T47D (cell line): ENCODE results near the gene SMIM21.

Experiments used
- DNase-seq, 2 experiments: peaks; one replicate each; pipeline versions ENCODE4 v3.0.0 to v3.0.0-alpha.2; 2011 to 2012; ENCODE audit warnings: low read depth in 1 of 2, low spot score in 1 of 2
- JUND ChIP-seq: IDR thresholded peaks from 2 replicates; pipeline ENCODE4 v1.6.1; 2012; ENCODE audit warnings: low read depth
- in situ Hi-C: cut with HindIII; loops from 2 replicates; pipeline ENCODE4 v1.10.0; 2016; ENCODE audit warnings: low sequenced_read_pairs, low pct_unique_long_range_greater_than_20kb

SMIM21 gene

DNA sequence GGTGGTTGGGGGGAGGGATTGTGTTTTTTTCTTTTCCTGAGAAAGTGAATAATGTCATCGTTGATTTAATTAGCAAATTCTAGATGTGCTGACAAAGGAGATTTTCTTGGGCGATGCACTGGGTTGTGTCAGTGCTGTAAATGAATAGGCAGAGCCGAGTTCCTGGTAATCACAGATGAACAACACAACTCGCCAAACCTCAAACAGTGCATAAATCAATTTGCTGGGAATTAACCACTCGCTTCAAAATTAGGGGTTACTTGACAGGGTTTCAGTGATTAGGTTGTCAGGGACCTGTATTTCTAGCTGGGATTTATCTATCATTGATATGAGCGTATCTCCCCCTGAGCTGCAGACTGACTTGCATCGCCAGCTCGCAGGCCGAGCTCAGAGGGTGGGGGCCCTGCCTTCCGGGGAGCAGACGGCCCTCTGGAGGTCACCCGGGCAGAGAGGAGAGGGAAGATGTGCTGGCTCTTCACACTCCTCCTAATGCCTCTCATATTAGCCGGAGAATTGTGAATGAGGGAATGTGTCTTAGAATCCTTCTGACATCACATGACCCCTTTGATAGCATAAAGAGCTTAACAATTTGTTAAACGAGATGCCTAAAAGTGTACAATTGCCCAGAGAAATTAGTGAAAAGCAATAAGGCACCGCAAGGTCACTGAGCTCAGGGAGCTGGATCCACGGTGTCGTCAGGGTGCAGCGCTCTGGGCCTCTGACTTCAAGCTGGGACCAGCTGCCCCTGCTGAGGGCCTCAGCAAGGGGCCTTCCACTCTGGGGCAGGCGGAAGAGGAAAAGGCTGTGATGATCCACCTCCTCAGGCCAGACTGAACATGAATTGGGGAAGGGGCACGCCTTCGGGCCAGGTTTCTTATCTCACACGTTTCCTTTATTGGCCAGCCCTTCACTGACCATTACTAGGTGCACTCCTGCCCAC lies 48.9 kb downstream of the SMIM21 start:
- in situ Hi-C loops = no loop called here
- DNase-seq = no peak
- TF ChIP-seq JUND = no peak

DNA sequence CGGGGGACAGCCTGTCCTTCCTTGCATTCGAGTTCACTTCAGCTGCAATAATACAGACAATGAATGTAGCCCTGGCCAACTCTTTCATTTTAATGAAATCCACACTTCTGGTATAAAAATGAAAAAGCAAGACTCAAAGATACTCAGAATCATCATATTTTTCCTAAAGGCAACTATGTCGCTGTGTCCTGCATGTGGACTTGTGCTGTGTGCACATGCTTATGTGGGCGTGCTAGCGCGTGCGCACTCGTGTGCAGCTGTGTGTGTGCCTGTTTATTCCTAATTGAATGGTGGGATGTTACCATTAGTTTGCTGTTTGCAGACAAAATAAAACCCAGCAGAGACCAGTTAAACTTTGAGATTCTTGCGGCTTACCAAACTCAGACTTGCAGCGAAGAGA lies 49.6 kb downstream of the SMIM21 start:
- DNase-seq = no peak
- TF ChIP-seq JUND = no peak
- in situ Hi-C loops = no loop called here

DNA sequence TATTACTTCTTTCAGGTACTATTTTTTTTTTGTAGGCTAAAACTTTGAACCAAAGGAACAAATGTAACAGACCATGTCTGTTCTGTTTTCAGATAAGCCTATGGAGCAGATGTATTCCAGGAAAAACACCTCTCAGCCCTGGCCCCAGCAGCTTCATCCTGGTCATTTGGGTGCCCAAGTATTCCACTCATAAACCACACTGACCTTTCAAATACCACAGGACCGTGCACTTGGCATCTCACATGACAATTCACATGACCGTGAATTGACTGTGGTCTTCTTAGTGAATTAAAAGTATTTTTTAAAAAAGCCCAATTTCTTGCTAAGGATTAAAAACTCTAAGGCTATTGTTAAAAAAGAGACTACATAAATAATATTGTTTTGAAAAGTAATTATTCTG lies 50.2 kb downstream of the SMIM21 start:
- in situ Hi-C loops = no loop called here
- no peak for TF ChIP-seq JUND
- DNase-seq = no peak

DNA sequence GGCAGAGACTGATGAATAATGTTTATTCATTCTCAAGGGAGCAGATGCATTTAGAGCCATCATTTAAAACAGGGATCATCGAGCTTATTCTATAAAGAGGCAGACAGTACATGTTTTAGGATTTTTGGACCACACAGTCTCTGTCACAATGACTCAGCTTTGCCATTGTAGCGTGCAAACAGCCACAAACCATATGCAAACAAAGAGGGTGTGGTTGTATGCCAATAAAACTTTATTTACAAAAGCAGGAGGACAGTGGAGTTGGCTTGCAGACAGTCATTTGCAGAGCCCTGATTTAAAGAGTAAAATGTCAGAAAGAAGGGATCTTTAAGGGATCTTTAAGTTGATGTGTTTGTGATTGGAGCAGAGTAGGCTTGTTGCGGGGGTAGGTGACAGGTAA lies 51.5 kb downstream of the SMIM21 start:
- in situ Hi-C loops = no loop called here
- TF ChIP-seq JUND = no peak
- DNase-seq = peak in 1 of 2 experiments; percentile 9

DNA sequence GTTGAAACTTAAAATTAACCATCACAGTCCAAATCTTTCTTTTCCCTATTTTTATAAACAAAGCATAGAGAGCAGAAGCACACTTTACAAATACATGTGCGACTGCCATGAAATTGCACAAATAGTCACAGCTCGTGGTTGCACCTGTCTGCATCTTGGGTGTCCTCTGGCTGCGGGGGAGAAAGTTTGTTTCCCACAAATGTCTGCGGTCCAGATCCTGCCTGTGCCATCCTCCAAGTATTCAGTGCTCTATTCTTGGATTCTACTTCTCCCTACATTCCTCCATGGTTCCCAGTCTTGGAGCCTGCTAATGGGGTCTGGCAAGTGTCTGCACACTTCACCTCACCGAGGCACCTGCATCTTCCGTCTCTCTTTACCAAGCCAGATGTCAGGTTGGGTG lies 52.2 kb downstream of the SMIM21 start:
- no peak for DNase-seq
- in situ Hi-C loops = no loop called here
- no peak for TF ChIP-seq JUND

DNA sequence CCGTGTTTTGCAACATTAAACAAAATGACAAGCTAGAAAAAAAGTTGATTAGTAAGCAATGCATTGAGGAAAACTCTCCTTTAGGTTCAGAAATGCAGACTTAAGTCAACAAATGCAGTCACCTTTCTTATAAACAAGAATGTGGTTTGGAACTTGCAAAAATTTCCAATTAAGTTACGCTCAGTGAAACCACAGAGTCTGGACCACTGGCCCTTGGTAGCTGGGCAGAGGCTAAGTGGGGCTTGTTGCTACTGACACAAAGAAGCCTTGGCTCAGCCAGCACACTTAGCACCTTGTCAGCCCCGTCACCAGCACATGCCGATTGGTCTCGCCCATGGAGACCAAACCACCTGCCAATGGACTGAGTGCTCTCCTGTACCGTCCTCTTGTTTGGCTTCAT lies 53.0 kb downstream of the SMIM21 start:
- in situ Hi-C loops = no loop called here
- no peak for TF ChIP-seq JUND
- no peak for DNase-seq

DNA sequence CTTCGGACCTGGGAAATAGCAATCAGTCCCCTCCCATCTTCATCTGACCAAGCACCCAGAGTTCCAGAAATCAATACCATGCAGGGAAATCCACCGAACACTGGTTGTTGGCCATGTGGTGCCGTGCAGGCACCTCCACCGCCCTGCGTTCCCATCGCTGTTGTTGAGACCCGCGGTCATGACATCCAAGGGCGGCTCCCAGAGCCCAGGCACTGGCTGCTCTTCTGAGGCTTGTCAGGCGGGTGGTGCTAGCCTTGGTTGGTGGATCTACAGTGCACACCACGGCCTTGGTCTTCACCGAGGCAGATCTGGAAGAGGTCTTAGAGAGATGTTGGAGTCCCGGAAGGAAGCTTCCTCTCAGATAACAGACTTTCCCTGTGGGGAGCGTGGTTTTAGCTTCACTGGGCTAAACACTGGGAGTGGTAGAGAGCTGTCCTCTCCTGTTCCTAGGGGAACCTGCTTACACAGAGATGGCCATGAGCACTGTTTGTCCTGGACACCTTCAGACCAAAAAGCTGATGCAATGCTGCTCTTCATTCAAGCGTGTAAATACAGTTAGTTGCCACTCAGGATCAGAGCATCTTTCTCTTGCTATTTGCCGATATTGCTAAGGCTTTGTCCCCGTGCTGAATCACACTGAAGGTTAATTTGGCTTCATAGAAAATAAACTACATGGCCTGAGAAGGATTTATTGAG lies 58.3 kb downstream of the SMIM21 start:
- TF ChIP-seq JUND = no peak
- in situ Hi-C loops = no loop called here
- no peak for DNase-seq

DNA sequence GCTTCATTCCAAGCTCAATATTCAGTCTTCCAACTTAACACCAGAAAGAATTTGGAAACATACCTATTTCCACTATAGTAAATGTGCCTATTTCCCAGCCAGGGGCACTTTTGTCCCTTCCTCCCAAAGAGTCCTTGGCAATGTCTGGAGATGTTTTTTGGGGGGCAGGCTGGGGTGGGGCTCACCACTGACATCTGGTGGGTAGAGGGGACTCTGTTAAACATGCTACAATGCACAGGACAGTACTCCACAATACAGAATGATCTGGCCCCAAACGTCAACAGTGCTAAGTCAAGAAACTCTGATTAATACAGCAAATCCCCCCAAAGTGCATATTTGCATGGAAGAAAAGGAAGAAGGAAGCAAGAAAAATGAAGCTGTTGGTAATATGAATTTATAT lies 61.7 kb downstream of the SMIM21 start:
- no peak for DNase-seq
- no peak for TF ChIP-seq JUND
- in situ Hi-C loops = no loop called here

DNA sequence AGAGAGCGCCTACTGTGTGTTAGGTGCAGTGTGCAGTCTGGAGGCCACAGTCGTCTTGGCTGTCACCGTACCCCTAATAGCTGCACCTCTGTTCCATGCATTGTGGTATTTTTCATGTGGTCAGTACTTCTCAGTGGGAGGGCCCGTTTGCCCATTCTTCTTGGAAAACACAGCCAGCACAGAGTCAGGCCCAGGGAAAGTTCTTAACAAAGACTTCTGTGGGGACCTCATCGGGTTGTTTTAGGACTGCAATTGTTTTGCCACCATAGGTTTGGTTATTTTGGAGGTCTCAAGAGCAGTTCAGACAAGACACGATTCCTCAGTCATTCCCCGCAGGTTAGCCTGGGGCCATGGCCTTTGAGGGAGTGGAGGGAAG lies 62.3 kb downstream of the SMIM21 start:
- DNase-seq = no peak
- no peak for TF ChIP-seq JUND
- in situ Hi-C loops = no loop called here

DNA sequence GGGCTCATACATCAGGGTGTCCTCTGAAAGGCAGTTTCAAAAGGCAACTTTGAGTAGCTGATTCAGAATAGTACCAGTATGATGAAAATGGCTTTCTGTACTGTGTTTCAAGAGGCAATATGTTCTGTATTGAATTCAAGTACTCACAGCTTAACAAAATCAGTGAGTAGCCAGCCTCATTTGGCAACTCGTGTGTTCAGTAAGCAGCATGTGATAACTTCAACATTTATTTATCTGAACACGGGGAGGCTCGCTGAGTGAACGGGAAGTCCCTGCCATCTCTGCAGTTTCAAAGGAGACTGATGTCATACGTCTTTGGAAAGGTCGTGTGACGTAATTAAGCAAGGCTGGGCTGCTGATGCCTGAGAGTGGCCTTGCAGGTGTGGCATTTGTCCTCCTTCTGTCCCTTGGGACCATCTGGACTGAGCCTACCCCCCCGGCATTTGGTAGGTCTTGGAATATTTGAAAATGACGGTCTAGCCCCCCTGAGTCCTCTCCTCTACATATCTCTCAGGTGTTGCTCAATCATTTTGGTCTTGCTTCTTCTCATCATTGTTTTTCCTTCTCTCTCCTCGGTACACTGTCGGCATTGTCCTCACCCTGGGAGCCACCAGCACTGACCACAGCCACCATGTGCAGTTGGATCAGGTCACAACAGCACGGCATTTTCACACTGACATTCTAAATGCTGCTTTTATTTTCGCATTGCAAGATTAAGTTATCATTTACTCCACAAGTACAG lies 62.8 kb downstream of the SMIM21 start:
- DNase-seq = no peak
- no peak for TF ChIP-seq JUND
- in situ Hi-C loops = no loop called here

DNA sequence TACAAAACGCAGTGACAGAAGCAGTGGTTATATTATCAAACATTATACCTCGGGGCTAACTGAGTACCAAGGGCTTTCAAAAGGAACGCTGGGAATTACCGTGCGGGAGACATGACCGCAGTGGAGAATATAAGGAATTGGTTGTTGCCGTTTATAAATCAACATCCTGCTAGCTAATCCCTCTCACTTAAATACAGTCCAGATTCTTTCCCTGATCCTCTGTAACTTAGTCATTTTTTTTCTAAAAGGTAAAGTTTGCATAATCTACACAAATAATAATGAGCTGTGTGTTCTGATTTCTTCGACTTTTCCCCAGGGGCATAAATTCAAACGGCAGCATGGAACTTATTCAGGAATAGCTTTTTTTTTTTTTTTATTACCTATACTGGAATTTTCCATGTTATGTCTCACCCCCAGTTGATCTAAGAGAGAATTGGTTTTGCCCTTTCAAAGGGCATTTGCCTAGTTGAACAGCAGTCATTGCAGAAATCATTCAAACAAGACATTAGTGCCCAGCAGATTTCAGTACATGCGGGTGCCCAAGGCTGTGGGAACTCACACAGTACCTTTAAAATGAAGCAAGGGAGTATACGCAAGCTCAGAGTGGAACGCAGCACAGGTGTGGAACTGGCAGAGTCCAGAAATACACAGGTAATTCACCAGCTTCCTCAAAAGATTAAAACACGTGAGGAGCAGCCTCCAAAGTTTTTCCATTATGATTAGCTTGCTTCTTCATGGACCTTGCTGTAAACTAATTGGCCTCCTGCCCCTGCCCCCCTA lies 63.9 kb downstream of the SMIM21 start:
- no peak for TF ChIP-seq JUND
- in situ Hi-C loops = no loop called here
- DNase-seq = no peak

DNA sequence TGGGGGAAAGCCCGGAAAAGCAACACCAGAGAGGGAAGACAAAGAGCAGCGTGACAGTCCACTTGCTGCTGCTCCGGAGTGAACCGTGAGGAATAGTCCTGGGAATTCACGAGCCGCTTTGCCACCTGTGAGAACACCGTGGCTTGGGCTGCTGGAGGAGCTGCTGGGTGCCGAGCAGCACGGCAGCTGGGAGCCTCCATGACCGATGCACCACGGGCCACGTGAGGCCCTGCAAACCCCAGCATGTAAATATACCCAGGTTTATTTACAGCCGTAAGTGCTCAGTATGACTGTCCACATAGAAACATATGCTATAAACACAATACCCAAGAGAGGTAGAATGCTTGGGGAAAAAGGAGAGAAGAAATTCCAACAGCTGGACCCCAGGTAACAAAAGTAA lies 65.1 kb downstream of the SMIM21 start:
- no peak for DNase-seq
- in situ Hi-C loops = no loop called here
- TF ChIP-seq JUND = no peak
